IMR-90 (cell line): Measurements from ENCODE around the gene EIF4B. TPM values are rescaled to one million over a fixed set of nuclear protein-coding genes. Genes with fewer than 3 reads are reported as not detected.

Experiments used
- BHLHE40 ChIP-seq: fragments of 150-350 bp; IDR thresholded peaks from 2 replicates; pipeline ENCODE4 v1.6.1; 2016; ENCODE audit warnings: mild to moderate bottlenecking, low read depth, low read length
- CEBPB ChIP-seq: IDR thresholded peaks from 2 replicates; pipeline ENCODE4 v1.6.1; 2012; ENCODE audit warnings: low read depth, low read length, improper control_type of control experiment
- CHD1 ChIP-seq: IDR thresholded peaks from 2 replicates; pipeline ENCODE4 v1.6.1; 2012; ENCODE audit warnings: low read depth, low read length, improper control_type of control experiment
- MAFK ChIP-seq: IDR thresholded peaks from 2 replicates; pipeline ENCODE4 v1.6.1; 2012; ENCODE audit warnings: low read depth, low read length, improper control_type of control experiment
- RCOR1 ChIP-seq: IDR thresholded peaks from 2 replicates; pipeline ENCODE4 v1.6.1; 2012; ENCODE audit warnings: mild to moderate bottlenecking, low read length, improper control_type of control experiment; ENCODE audit not compliant: insufficient replicate concordance
- SMC3 ChIP-seq: fragments of 150-350 bp; IDR thresholded peaks from 2 replicates; pipeline ENCODE4 v1.6.1; 2016; ENCODE audit warnings: low read depth, mild to moderate bottlenecking, antibody characterized with exemption, low read length, moderate library complexity
- polyA plus RNA-seq, 3 experiments: library from polyadenylated mRNA; depleted of rRNA; stranded (reverse); fragments of >200 nt; gene quantifications; 2 replicates each; pipeline ENCODE4 v1.2.3, GENCODE V29; 2012; ENCODE audit warnings: low replicate concordance in 1 of 3
- total RNA-seq: library from RNA; depleted of rRNA; stranded (reverse); fragments of >200 nt; gene quantifications from 2 replicates; pipeline ENCODE4 v1.2.3, GENCODE V29; 2012
- TF ChIP-seq, protein P1 (sequence below): fragments of 150-350 bp; IDR thresholded peaks from 2 replicates; pipeline ENCODE4 v1.6.1; 2017; ENCODE audit warnings: mild to moderate bottlenecking, antibody characterized with exemption, low read length, low read depth

The EIF4B gene
- total and polyA plus RNA-seq, 2 of the 4 experiments (the other 2 are of a cell fraction), result 313 to 671 TPM

DNA sequence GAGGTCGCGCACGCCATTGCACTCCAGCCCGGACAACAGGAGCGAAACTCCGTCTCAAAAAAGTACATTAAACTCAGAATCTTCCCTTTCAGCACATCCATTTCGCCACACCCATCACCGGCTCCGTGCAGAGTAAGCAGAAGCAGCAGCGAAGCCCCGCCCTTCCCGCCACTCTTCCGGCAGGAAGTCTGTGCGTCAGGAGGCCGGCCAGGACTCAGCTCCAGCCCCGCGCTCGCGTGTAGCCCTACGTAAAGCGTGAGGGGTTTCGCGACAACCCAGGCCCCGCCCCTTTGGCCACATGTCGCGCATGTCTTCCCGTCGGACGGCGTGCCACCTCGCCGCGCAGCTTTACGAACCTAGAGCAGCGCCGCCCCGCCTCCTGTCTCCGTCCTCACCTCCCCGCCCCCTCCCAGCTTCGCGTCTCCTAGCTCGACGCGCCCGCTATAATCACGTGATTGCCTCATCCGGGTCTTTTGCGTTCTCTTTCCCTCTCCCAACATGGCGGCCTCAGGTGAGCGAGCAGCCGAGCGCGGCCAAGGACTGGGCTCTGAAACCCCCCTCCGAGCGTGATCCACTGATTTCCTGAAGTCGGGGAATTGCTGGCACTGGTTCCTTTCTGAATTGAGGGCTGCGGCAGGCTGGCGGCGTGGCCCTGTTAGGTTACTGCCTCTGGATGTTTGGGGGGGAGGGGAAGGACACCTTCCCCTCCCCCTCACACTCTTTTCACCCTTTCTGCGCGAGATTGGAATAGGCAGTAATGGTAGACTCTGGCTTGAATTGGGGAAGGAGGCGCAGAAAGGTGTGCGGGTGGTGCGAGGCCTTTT lies at the start of gene EIF4B (continued):
- TF ChIP-seq CHD1 (no peak; the same call in 1 of the 2 replicates), RCOR1 (no peak), BHLHE40 (peak; percentile 84), MAFK (peak; percentile 79), CEBPB (peak; percentile 45; the same call in 1 of the 2 replicates), SMC3 (no peak)
- TF ChIP-seq, protein P1, sequence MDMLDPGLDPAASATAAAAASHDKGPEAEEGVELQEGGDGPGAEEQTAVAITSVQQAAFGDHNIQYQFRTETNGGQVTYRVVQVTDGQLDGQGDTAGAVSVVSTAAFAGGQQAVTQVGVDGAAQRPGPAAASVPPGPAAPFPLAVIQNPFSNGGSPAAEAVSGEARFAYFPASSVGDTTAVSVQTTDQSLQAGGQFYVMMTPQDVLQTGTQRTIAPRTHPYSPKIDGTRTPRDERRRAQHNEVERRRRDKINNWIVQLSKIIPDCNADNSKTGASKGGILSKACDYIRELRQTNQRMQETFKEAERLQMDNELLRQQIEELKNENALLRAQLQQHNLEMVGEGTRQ, result peak; percentile 92
